Measurements from ENCODE around the gene OTULIN. TPM values are rescaled to one million over a fixed set of nuclear protein-coding genes. Genes with fewer than 3 reads are reported as not detected.

The OTULIN gene
- total RNA-seq, 1 experiment from 2014 or later, result 22.4 TPM

- ATAC-seq, result no peak
- no peaks in the 10 kb centered on the region for H3K27me3 ChIP-seq (ENCODE audit: low read length)
Observed at GRCh38 chr5:14644623-14645237, 19.8 kb upstream of the OTULIN start.

GRCh38 chr5:14650052-14650451, 14.5 kb upstream of the OTULIN start:
- BruUV-seq (replicated peaks), result no TSS peak
- H2AFZ ChIP-seq (ENCODE audit: low read length), result no peak overlapping the region
- no peaks in the 10 kb centered on the region for H3F3A ChIP-seq (ENCODE audit: low read length, unreplicated experiment)
- H3K9ac ChIP-seq (ENCODE audit: low read length), result no peak overlapping the region
- no peak overlapping the region for H3K4me2 ChIP-seq (ENCODE audit: low read length)
- H3K4me3 ChIP-seq (ENCODE audit: low read length), result no peak overlapping the region
- POLR2A ChIA-PET (ENCODE audit: unreplicated experiment), result no interaction called here
- DNase-seq, result no peak
- H3K9me3 ChIP-seq (ENCODE audit: low read length), result no peaks in the 10 kb centered on the region
- no peaks in the 10 kb centered on the region for H3K79me2 ChIP-seq (ENCODE audit: low read length)
- CTCF ChIA-PET, result no interaction called here
- no peaks in the 10 kb centered on the region for H3K36me3 ChIP-seq (ENCODE audit: low read depth, low read length)
- no peak overlapping the region for H3K27ac ChIP-seq (ENCODE audit: low read length)
- no peaks in the 10 kb centered on the region for H3K4me1 ChIP-seq (ENCODE audit: insufficient read depth, low read length)
- H3K27me3 ChIP-seq (ENCODE audit: low read length), result no peaks in the 10 kb centered on the region
- no peak for ATAC-seq
- H3K9me2 ChIP-seq (replicated peaks; ENCODE audit: low read length), result no peaks in the 10 kb centered on the region
- no peaks in the 10 kb centered on the region for H4K20me1 ChIP-seq (ENCODE audit: low read length)
- TF ChIP-seq EZH2phosphoT487 (IDR thresholded peaks at IDR 0.05; ENCODE audit: borderline replicate concordance, low read length), result no peak
- TF ChIP-seq EZH2 (IDR thresholded peaks at IDR 0.05; ENCODE audit: low read length, unreplicated experiment), result no peak
- TF ChIP-seq CTCF (conservative IDR thresholded peaks at IDR 0.05; ENCODE audit: low read depth, low read length), result no peak
- intact Hi-C loops (cut with micrococcal nuclease), result no loop called here

More at GRCh38 chr5:14644623-14645237, 19.8 kb upstream of the OTULIN start:
- Histone ChIP-seq H3F3A (ENCODE audit: low read length, unreplicated experiment) (no peaks in the 10 kb centered on the region), H3K4me1 (ENCODE audit: insufficient read depth, low read length) (no peaks in the 10 kb centered on the region), H3K9me3 (ENCODE audit: low read length) (no peaks in the 10 kb centered on the region), H4K20me1 (ENCODE audit: low read length) (no peaks in the 10 kb centered on the region), H3K36me3 (ENCODE audit: low read depth, low read length) (no peaks in the 10 kb centered on the region), H3K9ac (ENCODE audit: low read length) (no peak overlapping the region), H3K4me2 (ENCODE audit: low read length) (no peak overlapping the region), H3K9me2 (replicated peaks; ENCODE audit: low read length) (no peaks in the 10 kb centered on the region), H2AFZ (ENCODE audit: low read length) (no peak overlapping the region), H3K4me3 (ENCODE audit: low read length) (no peak overlapping the region), H3K79me2 (ENCODE audit: low read length) (no peaks in the 10 kb centered on the region), H3K27ac (ENCODE audit: low read length) (no peak overlapping the region)
- intact Hi-C loops (cut with micrococcal nuclease), result loop anchor here (10.0 kb wide), 1 partner anchor 170 kb away; no protein-coding TSS in a partner anchor
- DNase-seq, result no peak
- no TSS peak for BruUV-seq (replicated peaks)
- ChIA-PET CTCF (no interaction called here), POLR2A (ENCODE audit: unreplicated experiment) (interaction anchor here (0.5 kb wide), 1 partner anchor 13 kb away, joined by 6 read pairs; no protein-coding TSS in a partner anchor)
- TF ChIP-seq EZH2 (IDR thresholded peaks at IDR 0.05; ENCODE audit: low read length, unreplicated experiment), result no peak
- no peak for TF ChIP-seq EZH2phosphoT487 (IDR thresholded peaks at IDR 0.05; ENCODE audit: borderline replicate concordance, low read length)
- TF ChIP-seq CTCF (conservative IDR thresholded peaks at IDR 0.05; ENCODE audit: low read depth, low read length), result no peak

GRCh38 chr5:14655146-14655741, 9.3 kb upstream of the OTULIN start:
- DNase-seq, result peak; percentile 14
- no TSS peak for BruUV-seq (replicated peaks)
- Histone ChIP-seq H3K9me3 (ENCODE audit: low read length) (no peaks in the 10 kb centered on the region), H3K9ac (ENCODE audit: low read length) (no peak overlapping the region), H3K4me2 (ENCODE audit: low read length) (no peak overlapping the region), H3F3A (ENCODE audit: low read length, unreplicated experiment) (peaks cover 4% of the 10 kb centered on the region), H3K27me3 (ENCODE audit: low read length) (no peaks in the 10 kb centered on the region), H3K36me3 (ENCODE audit: low read depth, low read length) (no peaks in the 10 kb centered on the region), H3K27ac (ENCODE audit: low read length) (no peak overlapping the region), H3K9me2 (replicated peaks; ENCODE audit: low read length) (no peaks in the 10 kb centered on the region), H4K20me1 (ENCODE audit: low read length) (no peaks in the 10 kb centered on the region), H3K4me1 (ENCODE audit: insufficient read depth, low read length) (peaks cover 10% of the 10 kb centered on the region), H2AFZ (ENCODE audit: low read length) (no peak overlapping the region), H3K4me3 (ENCODE audit: low read length) (no peak overlapping the region), H3K79me2 (ENCODE audit: low read length) (no peaks in the 10 kb centered on the region)
- ChIA-PET CTCF (no interaction called here), POLR2A (ENCODE audit: unreplicated experiment) (no interaction called here)
- no peak for ATAC-seq
- intact Hi-C loops (cut with micrococcal nuclease), result no loop called here
- TF ChIP-seq EZH2phosphoT487 (IDR thresholded peaks at IDR 0.05; ENCODE audit: borderline replicate concordance, low read length) (no peak), EZH2 (IDR thresholded peaks at IDR 0.05; ENCODE audit: low read length, unreplicated experiment) (no peak), CTCF (conservative IDR thresholded peaks at IDR 0.05; ENCODE audit: low read depth, low read length) (no peak)
